ENCODE data around the gene NEURL1B.

The NEURL1B gene

DNA sequence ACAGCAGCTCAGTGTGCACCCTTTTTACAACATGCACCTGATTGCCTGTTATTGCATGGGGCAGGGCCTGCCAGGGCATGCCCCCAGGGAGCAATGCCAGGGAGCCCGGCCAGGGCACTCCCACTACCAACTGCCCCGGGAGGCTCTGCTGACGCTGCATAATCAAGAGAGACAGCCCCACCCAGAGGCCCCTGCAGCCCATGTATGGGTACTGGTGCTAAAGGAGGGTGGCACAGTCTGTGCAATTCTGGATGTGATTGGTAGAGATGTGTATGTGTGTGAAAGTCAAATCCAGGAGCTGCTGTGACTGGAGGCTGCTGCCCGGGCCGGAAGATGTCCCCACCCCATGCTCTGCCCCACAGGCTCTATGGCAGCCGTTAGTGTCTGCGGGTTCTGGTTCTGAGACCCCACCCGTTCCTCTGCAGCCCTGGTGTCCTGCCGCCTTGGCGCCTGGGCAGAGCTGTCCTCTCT, 3.9 kb upstream of the NEURL1B start:
- Histone ChIP-seq H3K4me2 (no peak overlapping the region), H3K27ac (no peak overlapping the region), H3K4me1 (ENCODE audit: low read depth, poor library complexity, severe bottlenecking) (peaks cover 4% of the 10 kb centered on the region), H3K4me3 (IDR thresholded peaks at IDR 0.05; ENCODE audit: insufficient read depth, low read depth, low read length) (no peak overlapping the region), H3K36me3 (ENCODE audit: insufficient read depth) (no peaks in the 10 kb centered on the region), H3K27me3 (ENCODE audit: insufficient read depth, low read depth) (no peaks in the 10 kb centered on the region; the same call in 1 of the 2 replicates), H3K9ac (no peak overlapping the region), H4K20me1 (ENCODE audit: insufficient read depth) (no peaks in the 10 kb centered on the region), H2AFZ (ENCODE audit: low read depth) (no peak overlapping the region), H3K79me2 (ENCODE audit: insufficient read depth, low read depth) (no peaks in the 10 kb centered on the region)
- TF ChIP-seq, protein P1, sequence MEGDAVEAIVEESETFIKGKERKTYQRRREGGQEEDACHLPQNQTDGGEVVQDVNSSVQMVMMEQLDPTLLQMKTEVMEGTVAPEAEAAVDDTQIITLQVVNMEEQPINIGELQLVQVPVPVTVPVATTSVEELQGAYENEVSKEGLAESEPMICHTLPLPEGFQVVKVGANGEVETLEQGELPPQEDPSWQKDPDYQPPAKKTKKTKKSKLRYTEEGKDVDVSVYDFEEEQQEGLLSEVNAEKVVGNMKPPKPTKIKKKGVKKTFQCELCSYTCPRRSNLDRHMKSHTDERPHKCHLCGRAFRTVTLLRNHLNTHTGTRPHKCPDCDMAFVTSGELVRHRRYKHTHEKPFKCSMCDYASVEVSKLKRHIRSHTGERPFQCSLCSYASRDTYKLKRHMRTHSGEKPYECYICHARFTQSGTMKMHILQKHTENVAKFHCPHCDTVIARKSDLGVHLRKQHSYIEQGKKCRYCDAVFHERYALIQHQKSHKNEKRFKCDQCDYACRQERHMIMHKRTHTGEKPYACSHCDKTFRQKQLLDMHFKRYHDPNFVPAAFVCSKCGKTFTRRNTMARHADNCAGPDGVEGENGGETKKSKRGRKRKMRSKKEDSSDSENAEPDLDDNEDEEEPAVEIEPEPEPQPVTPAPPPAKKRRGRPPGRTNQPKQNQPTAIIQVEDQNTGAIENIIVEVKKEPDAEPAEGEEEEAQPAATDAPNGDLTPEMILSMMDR (conservative IDR thresholded peaks at IDR 0.05; ENCODE audit: low read depth, low read length), result no peak

DNA sequence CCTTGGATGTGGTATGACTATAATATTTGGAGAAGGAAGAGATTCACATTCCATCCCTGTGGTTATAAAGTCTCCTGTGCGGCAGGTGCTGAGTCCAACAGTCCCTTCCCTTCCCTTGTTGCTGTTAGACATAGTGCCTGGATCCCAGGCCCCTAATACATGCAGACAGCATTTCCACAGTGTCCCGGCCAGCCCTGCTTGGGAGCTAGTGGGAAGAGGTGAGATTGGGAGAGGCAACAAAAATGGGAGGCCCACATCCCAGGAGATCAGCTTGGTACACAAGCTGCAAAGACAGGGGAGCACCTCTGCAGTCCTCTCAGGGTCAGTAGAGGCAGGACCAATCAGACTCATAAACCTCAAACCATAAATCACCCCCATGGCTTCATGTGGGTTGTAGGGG, 3.3 kb upstream of the NEURL1B start:
- H2AFZ ChIP-seq (ENCODE audit: low read depth), result no peak overlapping the region
- H3K27me3 ChIP-seq (ENCODE audit: insufficient read depth, low read depth), result no peaks in the 10 kb centered on the region; the same call in 1 of the 2 replicates
- H4K20me1 ChIP-seq (ENCODE audit: insufficient read depth), result no peaks in the 10 kb centered on the region
- TF ChIP-seq, protein P1 (conservative IDR thresholded peaks at IDR 0.05; ENCODE audit: low read depth, low read length), result no peak
- no peak overlapping the region for H3K9ac ChIP-seq
- no peaks in the 10 kb centered on the region for H3K36me3 ChIP-seq (ENCODE audit: insufficient read depth)
- H3K27ac ChIP-seq, result no peak overlapping the region
- H3K4me3 ChIP-seq (IDR thresholded peaks at IDR 0.05; ENCODE audit: insufficient read depth, low read depth, low read length), result no peak overlapping the region
- H3K4me1 ChIP-seq (ENCODE audit: low read depth, poor library complexity, severe bottlenecking), result peaks cover 4% of the 10 kb centered on the region
- no peak overlapping the region for H3K4me2 ChIP-seq
- H3K79me2 ChIP-seq (ENCODE audit: insufficient read depth, low read depth), result no peaks in the 10 kb centered on the region

DNA sequence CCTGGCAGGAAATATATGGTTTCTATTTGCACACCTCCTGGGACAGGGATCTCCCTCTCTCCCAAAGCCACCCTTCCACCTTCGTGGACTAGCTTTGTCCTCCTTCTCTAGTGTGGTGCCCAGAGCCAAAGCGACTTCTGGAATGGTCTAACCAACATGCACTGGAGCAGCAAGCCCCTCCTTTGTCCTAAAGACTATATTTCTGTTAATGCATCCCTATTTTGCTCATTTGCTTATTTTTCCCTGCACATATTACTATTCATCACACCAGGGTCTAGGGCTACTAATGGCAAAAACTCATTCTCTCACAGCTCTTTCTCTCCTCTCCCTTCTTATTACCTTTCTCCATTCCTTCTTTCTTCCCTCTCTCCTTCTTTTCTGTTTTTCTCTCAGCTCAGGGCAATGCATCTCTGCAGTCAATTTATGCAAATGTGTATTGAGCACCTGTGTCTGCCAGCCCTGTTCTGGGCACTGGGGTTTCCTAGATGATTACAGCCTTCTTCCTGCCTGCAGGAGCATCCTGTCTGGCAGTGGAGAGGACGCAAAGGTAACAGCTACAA, 2.8 kb upstream of the NEURL1B start:
- Histone ChIP-seq H3K4me2 (no peak overlapping the region), H3K27ac (no peak overlapping the region)

DNA sequence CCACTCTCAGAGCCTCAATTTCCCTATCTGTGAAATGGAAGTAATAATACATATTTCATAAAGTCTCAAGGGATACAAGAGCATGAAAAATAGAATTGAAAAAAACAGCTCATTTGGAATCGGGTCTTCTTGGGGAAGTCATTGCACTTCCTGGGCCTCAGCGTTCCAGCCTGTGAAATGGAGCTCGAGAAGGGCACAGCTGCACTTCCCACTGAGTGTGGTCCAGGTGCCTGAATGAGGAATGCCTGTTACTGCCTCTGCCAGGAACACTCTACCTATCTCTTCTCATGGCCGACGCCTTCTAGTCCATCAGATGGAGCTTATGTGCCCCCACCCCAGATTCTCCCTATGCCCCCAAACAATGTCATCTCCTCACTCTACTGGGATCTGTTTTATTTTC, 924 bp upstream of the NEURL1B start:
- TF ChIP-seq, protein P1 (conservative IDR thresholded peaks at IDR 0.05; ENCODE audit: low read depth, low read length), result no peak
- Histone ChIP-seq H3K9ac (peak overlapping the region; percentile 58; the same call in 1 of the 2 replicates), H3K36me3 (ENCODE audit: insufficient read depth) (no peaks in the 10 kb centered on the region), H3K4me3 (IDR thresholded peaks at IDR 0.05; ENCODE audit: insufficient read depth, low read depth, low read length) (no peak overlapping the region), H3K27me3 (ENCODE audit: insufficient read depth, low read depth) (no peaks in the 10 kb centered on the region; the same call in 1 of the 2 replicates), H4K20me1 (ENCODE audit: insufficient read depth) (no peaks in the 10 kb centered on the region), H3K79me2 (ENCODE audit: insufficient read depth, low read depth) (no peaks in the 10 kb centered on the region), H3K4me1 (ENCODE audit: low read depth, poor library complexity, severe bottlenecking) (peaks cover 4% of the 10 kb centered on the region), H2AFZ (ENCODE audit: low read depth) (peak overlapping the region; percentile 76), H3K27ac (no peak overlapping the region), H3K4me2 (peak overlapping the region; percentile 42; the same call in 1 of the 2 replicates)

More for the DNA sequence above, 2.8 kb upstream of the NEURL1B start:
- H3K36me3 ChIP-seq (ENCODE audit: insufficient read depth), result no peaks in the 10 kb centered on the region
- H3K4me3 ChIP-seq (IDR thresholded peaks at IDR 0.05; ENCODE audit: insufficient read depth, low read depth, low read length), result no peak overlapping the region
- H2AFZ ChIP-seq (ENCODE audit: low read depth), result no peak overlapping the region
- no peaks in the 10 kb centered on the region for H4K20me1 ChIP-seq (ENCODE audit: insufficient read depth)
- no peaks in the 10 kb centered on the region for H3K79me2 ChIP-seq (ENCODE audit: insufficient read depth, low read depth)
- H3K9ac ChIP-seq, result no peak overlapping the region
- H3K27me3 ChIP-seq (ENCODE audit: insufficient read depth, low read depth), result no peaks in the 10 kb centered on the region; the same call in 1 of the 2 replicates
- peaks cover 4% of the 10 kb centered on the region for H3K4me1 ChIP-seq (ENCODE audit: low read depth, poor library complexity, severe bottlenecking)
- TF ChIP-seq, protein P1 (conservative IDR thresholded peaks at IDR 0.05; ENCODE audit: low read depth, low read length), result no peak

All from KMS-11 (cell line).